AG10803 (cell line): Measurements from ENCODE around the gene CNIH2.
A peak's percentile ranks its signal among the peaks of the same experiment; 100 is the strongest.
"Not testable (repeated sequence)": the region's sequence is repeated elsewhere in the genome, so short reads cannot be mapped to it uniquely, and the experiment has no call there.

ENCODE experiments used
- DNase-seq: peaks from one replicate; pipeline ENCODE4 v3.0.0; 2010; ENCODE audit warnings: low read depth
- H3K4me3 ChIP-seq: 2 replicates; pipeline ENCODE4 v1.5.1; 2011; ENCODE audit warnings: mild to moderate bottlenecking, low read length, control low read depth
- CTCF ChIP-seq: conservative IDR thresholded peaks from 2 replicates; pipeline ENCODE4 v1.5.1; 2011; ENCODE audit warnings: mild to moderate bottlenecking, low read length, control low read depth, inconsistent platforms

The CNIH2 gene

DNA sequence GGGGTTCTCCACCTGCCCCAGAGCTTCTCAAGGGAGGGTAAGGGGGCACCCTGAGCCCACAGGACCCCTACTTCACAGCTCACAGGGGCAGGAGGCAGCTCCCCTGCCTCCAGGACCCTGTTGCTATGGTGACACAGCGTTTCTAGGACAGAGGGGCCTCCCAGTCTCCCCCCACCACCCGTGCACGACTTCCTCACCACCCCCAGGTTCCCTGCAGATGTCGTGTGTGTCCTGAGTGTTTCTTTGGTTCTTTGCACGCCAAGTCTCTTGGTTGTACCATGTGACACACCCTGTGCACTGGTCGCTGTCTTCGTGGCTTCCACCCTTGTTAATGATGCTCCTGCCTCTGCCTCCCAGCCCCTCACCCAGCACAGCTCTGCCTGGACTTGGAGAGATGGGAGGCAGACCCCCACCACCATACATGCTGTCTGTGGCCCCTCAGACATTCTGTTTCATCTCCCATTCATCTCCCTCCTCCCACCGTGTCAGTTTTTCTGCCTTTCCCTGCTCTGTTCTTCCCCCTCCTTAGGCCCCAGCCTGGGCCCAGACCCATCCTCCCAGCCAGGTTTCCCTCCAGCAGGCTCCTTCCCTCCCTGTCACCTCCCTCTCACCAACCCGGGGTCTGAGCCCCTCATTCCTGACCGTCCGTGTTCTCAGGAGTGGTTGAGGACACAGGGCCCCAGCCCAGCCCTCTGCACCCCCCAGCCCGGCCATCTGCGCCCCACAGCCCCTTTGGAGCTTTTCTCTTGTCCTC is 34.0 kb upstream of the CNIH2 start:
- no peak for DNase-seq
- no peak overlapping the region for H3K4me3 ChIP-seq
- no peak for TF ChIP-seq CTCF

DNA sequence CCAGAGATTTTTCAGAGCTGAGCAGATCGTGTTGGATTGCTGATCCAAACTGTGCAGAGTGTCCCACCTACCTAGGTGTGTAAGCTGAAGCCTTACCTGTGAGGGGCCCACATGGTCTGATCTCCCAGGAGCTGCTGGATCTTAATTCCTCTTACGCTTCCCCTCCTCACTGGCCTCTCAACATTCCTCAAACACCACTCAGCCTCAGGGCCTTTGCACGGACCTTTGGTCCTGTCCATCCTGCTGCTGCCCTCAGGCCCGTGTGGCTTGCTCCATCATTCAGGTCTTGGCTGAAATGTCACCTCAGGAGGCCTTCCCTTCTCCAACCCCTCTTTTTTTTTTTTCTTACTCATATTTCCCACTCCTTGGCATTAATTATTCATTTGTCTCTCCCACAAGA is 30.7 kb upstream of the CNIH2 start:
- DNase-seq, result no peak
- no peak for TF ChIP-seq CTCF
- H3K4me3 ChIP-seq, result no peak overlapping the region

GRCh38 chr11:66247801-66248200 is 30.2 kb upstream of the CNIH2 start:
- H3K4me3 ChIP-seq, result no peak overlapping the region
- DNase-seq, result no peak
- TF ChIP-seq CTCF, result no peak

GRCh38 chr11:66248903-66249302 is 29.1 kb upstream of the CNIH2 start:
- TF ChIP-seq CTCF, result no peak
- no peak overlapping the region for H3K4me3 ChIP-seq
- DNase-seq, result no peak

DNA sequence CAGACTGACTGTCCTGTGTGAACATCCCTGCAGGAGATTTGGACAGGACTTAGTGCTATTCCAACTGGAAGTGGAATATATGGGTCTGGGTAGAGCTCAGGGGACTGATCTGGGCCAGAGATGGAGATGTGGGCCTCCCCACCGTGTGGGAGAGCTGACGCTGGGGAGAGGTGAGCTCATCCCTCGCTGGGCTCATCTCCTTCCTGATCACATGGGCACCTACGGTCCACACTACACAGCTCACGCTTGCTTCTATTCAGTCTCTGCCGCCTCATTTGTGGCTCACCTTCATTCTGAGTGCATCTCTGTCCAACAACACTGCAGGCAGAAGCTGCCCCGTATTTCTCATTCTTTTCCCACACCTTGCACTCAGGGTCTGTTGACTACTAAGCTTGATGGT is 26.2 kb upstream of the CNIH2 start:
- TF ChIP-seq CTCF, result no peak
- DNase-seq, result no peak
- H3K4me3 ChIP-seq, result no peak overlapping the region

- DNase-seq, H3K4me3 ChIP-seq: not testable (repeated sequence)
Measured at GRCh38 chr11:66253081-66253480, 24.9 kb upstream of the CNIH2 start.

- H3K4me3 ChIP-seq, result peak overlapping the region; percentile 88
- DNase-seq, result no peak
- no peak for TF ChIP-seq CTCF
Measured at GRCh38 chr11:66258473-66258893, 19.5 kb upstream of the CNIH2 start.
